Activated CD8-positive, alpha-beta T cell treated with anti-CD3 and anti-CD28 coated beads for 36 hours (primary cell): ENCODE data around the gene EPHA4. TPM values are rescaled to one million over a fixed set of nuclear protein-coding genes. Genes with fewer than 3 reads are reported as not detected.

Experiments
- ATAC-seq: fragments of 200-7000 bp; cut with Tn5 transposase; one replicate; pipeline ENCODE4 v1.10.0; 2021; ENCODE audit warnings: mild to moderate bottlenecking, moderate library complexity
- CTCF ChIA-PET: fragments of 350-600 bp; sonication (Branson Sonifier 250); formaldehyde crosslinking; loops from one replicate; lab custom pipeline; 2021; ENCODE audit warnings: antibody characterized with exemption; lab: Charles Lee
- POLR2A ChIA-PET: fragments of 350-600 bp; sonication (Branson Sonifier 250); formaldehyde crosslinking; loops from one replicate; lab custom pipeline; 2021; ENCODE audit warnings: antibody characterized with exemption; lab: Charles Lee
- DNase-seq: peaks from one replicate; pipeline ENCODE4 v3.0.0-alpha.2; 2020
- H3K27ac Mint-ChIP-seq: one replicate; pipeline ENCODE4 v1.8.0; 2021; ENCODE audit warnings: mild to moderate bottlenecking, mixed read lengths
- H3K27me3 Mint-ChIP-seq: one replicate; pipeline ENCODE4 v1.8.0; 2021; ENCODE audit warnings: mixed read lengths
- H3K36me3 Mint-ChIP-seq: one replicate; pipeline ENCODE4 v1.8.0; 2021; ENCODE audit warnings: low read depth, mixed read lengths
- H3K4me1 Mint-ChIP-seq: one replicate; pipeline ENCODE4 v1.8.0; 2021; ENCODE audit warnings: low read depth, mixed read lengths
- H3K4me3 Mint-ChIP-seq: one replicate; pipeline ENCODE4 v1.8.0; 2021; ENCODE audit warnings: mild to moderate bottlenecking, moderate library complexity, mixed read lengths
- H3K9me3 Mint-ChIP-seq: one replicate; pipeline ENCODE4 v1.8.0; 2021; ENCODE audit warnings: mixed read lengths
- CTCF ChIP-seq: fragments of 200-600 bp; IDR thresholded peaks from one replicate; pipeline ENCODE4 v1.8.0; 2022; ENCODE audit warnings: antibody characterized with exemption, mild to moderate bottlenecking
- intact Hi-C: fragments of 100-400 bp; cut with micrococcal nuclease; formaldehyde crosslinking; loops from one replicate; pipeline ENCODE4 v1.10.0; 2022
- total RNA-seq, 2 experiments: library from RNA; stranded (reverse); gene quantifications; one replicate each; pipeline ENCODE4 v1.2.3, GENCODE V29; 2021

Gene EPHA4
- total RNA-seq, 2 experiments from 2014 or later, result 1.8 to 2.3 TPM

- Mint-ChIP-seq H3K4me1 (peaks cover 25% of the 10 kb centered on the region), H3K27me3 (no peaks in the 10 kb centered on the region), H3K27ac (no peak overlapping the region), H3K4me3 (no peak overlapping the region), H3K36me3 (no peaks in the 10 kb centered on the region), H3K9me3 (no peaks in the 10 kb centered on the region)
- DNase-seq, result peak; percentile 4
- no peak for TF ChIP-seq CTCF
- intact Hi-C loops, result no loop called here
- no peak for ATAC-seq
- CTCF ChIA-PET, result interaction anchor here (1.5 to 2.0 kb wide), 2 partner anchors 12 to 16 kb away, joined by 5 read pairs; no protein-coding TSS in a partner anchor
- POLR2A ChIA-PET, result interaction anchor here (1.4 to 1.5 kb wide), 2 partner anchors 11 to 25 kb away, joined by 3 read pairs; no protein-coding TSS in a partner anchor
Observed at GRCh38 chr2:221518935-221519625, 53.0 kb downstream of the EPHA4 start.

DNA sequence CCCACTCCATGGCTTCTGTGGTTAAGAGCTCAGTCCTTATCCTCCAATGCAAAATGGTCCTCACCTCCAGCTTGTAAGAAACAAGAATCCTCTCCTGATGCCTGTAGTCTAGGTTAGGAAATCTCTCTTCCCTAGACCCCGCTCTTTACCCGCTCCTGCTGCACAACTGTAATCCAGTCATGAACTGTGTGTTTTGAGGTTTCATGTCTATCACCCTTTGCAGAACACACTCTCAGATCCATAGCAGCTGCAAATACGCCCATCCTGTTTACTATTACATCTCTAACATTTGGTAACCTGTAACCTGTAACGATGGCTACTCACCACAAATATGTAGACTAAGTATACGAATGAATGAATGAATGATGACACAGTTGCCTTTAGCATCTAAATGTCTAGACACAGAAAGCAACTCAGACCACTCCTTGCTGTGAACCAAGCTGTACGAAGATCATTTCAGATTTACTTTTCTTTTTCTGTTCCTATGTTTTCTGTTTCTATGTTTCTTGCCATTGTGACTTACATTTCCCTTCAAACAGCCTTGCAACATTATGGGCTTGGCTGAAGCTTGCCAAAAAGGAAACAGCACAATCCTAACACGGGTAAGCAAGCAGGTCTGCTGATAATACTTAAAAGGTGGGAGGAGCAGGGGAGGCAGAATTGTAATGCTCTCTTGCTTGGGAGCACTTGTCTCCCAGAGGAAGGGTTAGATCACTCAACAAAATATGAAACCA is 53.7 kb downstream of the EPHA4 start:
- H3K27me3 Mint-ChIP-seq, result no peaks in the 10 kb centered on the region
- ATAC-seq, result peak; percentile 62
- CTCF ChIA-PET, result interaction anchor here (1.2 to 1.5 kb wide), 2 partner anchors 13 to 55 kb away, joined by 5 to 6 read pairs; no protein-coding TSS in a partner anchor
- POLR2A ChIA-PET, result interaction anchor here (0.9 to 1.5 kb wide), 4 partner anchors 11 to 54 kb away, joined by 3 read pairs; no protein-coding TSS in a partner anchor
- H3K9me3 Mint-ChIP-seq, result no peaks in the 10 kb centered on the region
- no peak for TF ChIP-seq CTCF
- intact Hi-C loops, result no loop called here
- H3K4me1 Mint-ChIP-seq, result peaks cover 25% of the 10 kb centered on the region
- H3K36me3 Mint-ChIP-seq, result no peaks in the 10 kb centered on the region
- no peak overlapping the region for H3K27ac Mint-ChIP-seq
- peak; percentile 11 for DNase-seq
- no peak overlapping the region for H3K4me3 Mint-ChIP-seq

DNA sequence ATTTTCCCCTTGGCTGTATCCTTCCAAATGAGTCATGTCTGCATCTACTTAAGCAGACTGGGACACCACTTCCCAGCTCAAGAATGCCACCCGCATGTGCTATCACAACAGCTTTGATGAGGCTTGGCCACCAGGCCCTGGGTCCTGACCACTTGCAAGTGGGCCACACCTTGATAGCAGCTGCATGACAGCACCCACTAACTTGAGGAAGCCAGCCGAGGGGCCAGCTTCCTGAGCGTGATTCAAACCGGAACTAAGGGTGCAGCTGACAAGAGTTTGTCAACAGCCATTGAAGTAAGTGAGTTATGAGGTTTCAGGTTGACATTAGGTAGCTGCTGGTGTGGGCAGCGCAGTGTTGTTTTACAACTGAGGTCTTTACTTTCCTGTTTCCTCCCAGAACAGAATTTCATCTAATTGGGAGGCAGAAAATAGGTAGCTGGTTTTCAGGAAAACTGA is 54.4 kb downstream of the EPHA4 start:
- H3K27ac Mint-ChIP-seq, result no peak overlapping the region
- ATAC-seq (peak; percentile 88), DNase-seq (peak; percentile 87)
- no peak overlapping the region for H3K4me3 Mint-ChIP-seq
- TF ChIP-seq CTCF, result no peak
- no peaks in the 10 kb centered on the region for H3K36me3 Mint-ChIP-seq
- ChIA-PET POLR2A (interaction anchor here (0.9 to 1.5 kb wide), 4 partner anchors 10 to 55 kb away, joined by 3 read pairs; no protein-coding TSS in a partner anchor), CTCF (interaction anchor here (1.2 to 1.5 kb wide), 2 partner anchors 13 to 56 kb away, joined by 5 to 6 read pairs; no protein-coding TSS in a partner anchor)
- no peaks in the 10 kb centered on the region for H3K27me3 Mint-ChIP-seq
- H3K9me3 Mint-ChIP-seq, result no peaks in the 10 kb centered on the region
- peaks cover 26% of the 10 kb centered on the region for H3K4me1 Mint-ChIP-seq
- intact Hi-C loops, result no loop called here

DNA sequence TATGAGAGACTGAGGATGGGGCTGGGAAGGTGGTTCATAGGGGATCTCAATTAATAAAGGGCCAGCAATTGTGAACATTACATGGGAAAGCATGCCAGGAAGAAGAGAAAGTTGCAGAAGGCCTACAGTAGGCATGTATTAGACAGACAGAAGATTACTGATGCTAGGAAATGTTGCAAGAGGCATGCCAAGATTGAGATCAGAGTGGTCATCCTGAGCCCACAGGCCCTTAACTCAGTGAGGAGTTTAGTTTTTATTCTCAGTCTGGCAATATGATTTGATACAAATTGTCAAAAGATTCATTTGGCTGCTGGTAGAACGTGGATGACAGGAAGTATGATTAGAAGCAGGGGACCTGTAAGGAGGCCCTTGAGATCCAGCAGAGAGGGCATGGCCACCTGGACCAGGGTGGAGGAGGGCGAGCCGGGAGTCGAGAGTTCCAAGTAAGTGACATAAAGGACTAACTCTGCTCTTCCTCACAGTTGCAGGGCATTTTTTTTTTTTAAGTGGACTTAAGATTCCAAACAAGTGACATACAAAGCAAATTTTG is 54.9 kb downstream of the EPHA4 start:
- no peak for TF ChIP-seq CTCF
- POLR2A ChIA-PET, result interaction anchor here (0.9 to 1.5 kb wide), 3 partner anchors 9 to 56 kb away, joined by 3 read pairs; no protein-coding TSS in a partner anchor
- intact Hi-C loops, result no loop called here
- H3K4me3 Mint-ChIP-seq, result no peak overlapping the region
- no peak overlapping the region for H3K27ac Mint-ChIP-seq
- no peak for ATAC-seq
- CTCF ChIA-PET, result interaction anchor here (1.2 kb wide), 1 partner anchor 56 kb away, joined by 6 read pairs; no protein-coding TSS in a partner anchor
- H3K4me1 Mint-ChIP-seq, result peaks cover 30% of the 10 kb centered on the region
- H3K9me3 Mint-ChIP-seq, result no peaks in the 10 kb centered on the region
- DNase-seq, result no peak
- H3K27me3 Mint-ChIP-seq, result no peaks in the 10 kb centered on the region
- no peaks in the 10 kb centered on the region for H3K36me3 Mint-ChIP-seq
